Uterus (tissue), 4 donors: ENCODE data around the gene PTPRM. TPM values are rescaled to one million over a fixed set of nuclear protein-coding genes. Genes with fewer than 3 reads are reported as not detected.

Experiments used
- DNase-seq, 2 donors: peaks; one replicate each; pipeline ENCODE4 v3.0.0-alpha.2; 2019 to 2020
- H3K27ac ChIP-seq, 2 donors: fragments of 200-600 bp; sonication (generic); 1 replicate in 1 of 2; 2 replicates in 1 of 2; pipeline ENCODE4 v1.5.1; 2016 to 2018
- H3K27me3 ChIP-seq, 2 donors: fragments of 200-600 bp; sonication (generic); one replicate each; pipeline ENCODE4 v1.5.1; 2018 to 2019; ENCODE audit warnings: control low read depth in 1 of 2
- H3K36me3 ChIP-seq, 2 donors: fragments of 200-600 bp; sonication (generic); one replicate each; pipeline ENCODE4 v1.5.1; 2019; ENCODE audit warnings: control low read depth in 1 of 2
- H3K4me1 ChIP-seq, 2 donors: fragments of 200-600 bp; sonication (generic); one replicate each; pipeline ENCODE4 v1.5.1; 2018 to 2019; ENCODE audit warnings: control low read depth in 1 of 2
- H3K4me3 ChIP-seq, 2 donors: fragments of 200-600 bp; sonication (generic); 1 replicate in 1 of 2; 2 replicates in 1 of 2; pipeline ENCODE4 v1.5.1; 2018 to 2019; ENCODE audit warnings: mild to moderate bottlenecking in 1 of 2
- H3K9me3 ChIP-seq, 2 donors: fragments of 200-600 bp; sonication (generic); one replicate each; pipeline ENCODE4 v1.5.1; 2019; ENCODE audit warnings: control low read depth in 1 of 2
- CTCF ChIP-seq, 4 experiments: fragments of 200-600 bp in 2 of 4; fragments of 450-650 bp in 2 of 4; sonication (generic) in 2 of 4; IDR thresholded peaks; one replicate each; pipeline ENCODE4 v1.5.1; 2016 to 2019; ENCODE audit warnings: antibody characterized with exemption in 4 of 4, mild to moderate bottlenecking in 2 of 4, moderate library complexity in 1 of 4
- POLR2A ChIP-seq, 2 donors: fragments of 450-650 bp; IDR thresholded peaks; one replicate each; pipeline ENCODE4 v1.6.1; 2016; ENCODE audit warnings: antibody characterized with exemption in 2 of 2, mild to moderate bottlenecking in 1 of 2, moderate library complexity in 1 of 2
- intact Hi-C: fragments of 100-400 bp; cut with DNase I; formaldehyde crosslinking; loops from one replicate; pipeline ENCODE4 v1.15.1; 2023; ENCODE audit warnings: low total_unique reads
- total RNA-seq, 4 donors: library from RNA; depleted of rRNA in 3 of 4; stranded (reverse); fragments of >200 nt in 3 of 4; gene quantifications; one replicate each; pipeline versions ENCODE4 v1.1.0 to v1.2.4, GENCODE V29; 2014 to 2023
- donor health status: DM: yes; HTN: yes; CAD: no.

Gene PTPRM
- total RNA-seq, 4 donors from 2014 or later = 62.0 to 127 (median 85.7) TPM

GRCh38 chr18:7629416-7629815, 62.3 kb downstream of the PTPRM start:
- no peaks in the 10 kb centered on the region for H3K9me3 ChIP-seq
- H3K27me3 ChIP-seq = no peaks in the 10 kb centered on the region
- no peak overlapping the region for H3K27ac ChIP-seq
- H3K4me1 ChIP-seq = no peaks in the 10 kb centered on the region
- no peak for DNase-seq
- TF ChIP-seq POLR2A (IDR thresholded peaks at IDR 0.05) (no peak), CTCF (IDR thresholded peaks at IDR 0.05) (no peak)
- H3K4me3 ChIP-seq = no peak overlapping the region
- no peaks in the 10 kb centered on the region for H3K36me3 ChIP-seq
- intact Hi-C loops = no loop called here

- Histone ChIP-seq H3K27me3 (no peaks in the 10 kb centered on the region), H3K4me3 (no peak overlapping the region), H3K4me1 (no peaks in the 10 kb centered on the region), H3K36me3 (no peaks in the 10 kb centered on the region), H3K27ac (no peak overlapping the region), H3K9me3 (no peaks in the 10 kb centered on the region)
- DNase-seq = no peak
- no peak for TF ChIP-seq POLR2A (IDR thresholded peaks at IDR 0.05)
- TF ChIP-seq CTCF (IDR thresholded peaks at IDR 0.05) = no peak
- intact Hi-C loops = no loop called here
These were observed 63.8 kb downstream of the PTPRM start for GRCh38 chr18:7630731-7631442.

- Histone ChIP-seq H3K36me3 (no peaks in the 10 kb centered on the region), H3K27ac (no peak overlapping the region), H3K4me1 (no peaks in the 10 kb centered on the region), H3K4me3 (no peak overlapping the region), H3K9me3 (no peaks in the 10 kb centered on the region), H3K27me3 (no peaks in the 10 kb centered on the region)
- no peak for TF ChIP-seq POLR2A (IDR thresholded peaks at IDR 0.05)
- no peak for TF ChIP-seq CTCF (IDR thresholded peaks at IDR 0.05)
- intact Hi-C loops = no loop called here
- DNase-seq = no peak
These were observed 65.3 kb downstream of the PTPRM start for GRCh38 chr18:7632152-7633098.

DNA sequence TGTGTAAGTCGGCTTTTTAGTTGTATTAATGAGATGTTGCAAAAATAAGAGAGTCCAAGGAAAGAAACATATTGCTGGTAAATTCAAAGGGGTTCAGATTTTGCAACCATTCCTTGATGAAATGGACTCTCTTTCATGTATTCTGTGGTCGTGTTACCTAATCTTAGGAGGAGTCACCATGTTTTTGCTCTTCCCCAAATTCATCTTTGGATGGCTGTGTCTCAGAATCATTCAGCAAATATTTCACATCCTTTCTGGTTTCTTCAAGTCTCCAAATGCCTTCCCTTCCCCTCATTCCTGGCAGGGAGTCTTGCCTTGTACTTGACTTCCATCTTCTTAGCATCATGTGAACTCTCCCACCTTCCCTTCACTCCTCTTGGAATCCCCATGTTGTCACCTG, 66.1 kb downstream of the PTPRM start:
- Histone ChIP-seq H3K27me3 (no peaks in the 10 kb centered on the region), H3K4me3 (no peak overlapping the region), H3K4me1 (no peaks in the 10 kb centered on the region), H3K36me3 (no peaks in the 10 kb centered on the region), H3K27ac (no peak overlapping the region), H3K9me3 (no peaks in the 10 kb centered on the region)
- no peak for DNase-seq
- intact Hi-C loops = no loop called here
- no peak for TF ChIP-seq CTCF (IDR thresholded peaks at IDR 0.05)
- TF ChIP-seq POLR2A (IDR thresholded peaks at IDR 0.05) = no peak

- Histone ChIP-seq H3K4me3 (no peak overlapping the region), H3K4me1 (no peaks in the 10 kb centered on the region), H3K27ac (no peak overlapping the region), H3K27me3 (no peaks in the 10 kb centered on the region), H3K36me3 (no peaks in the 10 kb centered on the region), H3K9me3 (no peaks in the 10 kb centered on the region)
- no peak for DNase-seq
- TF ChIP-seq CTCF (IDR thresholded peaks at IDR 0.05) = no peak
- TF ChIP-seq POLR2A (IDR thresholded peaks at IDR 0.05) = no peak
- intact Hi-C loops = no loop called here
These were observed 68.8 kb downstream of the PTPRM start for GRCh38 chr18:7635948-7636347.
